Thyroid gland (tissue), 4 donors: ENCODE measurements around the gene RAB44. TPM values are rescaled to one million over a fixed set of nuclear protein-coding genes. Genes with fewer than 3 reads are reported as not detected.

ENCODE experiments used
- DNase-seq, 2 donors: peaks; one replicate each; pipeline ENCODE4 v3.0.0-alpha.2; 2019
- H3K27ac ChIP-seq, 3 donors: fragments of 200-600 bp; sonication (generic); 1 replicate in 2 of 3; 2 replicates in 1 of 3; pipeline ENCODE4 v1.5.1; 2016 to 2019; ENCODE audit warnings: mild to moderate bottlenecking in 1 of 3, moderate library complexity in 1 of 3
- H3K27me3 ChIP-seq: fragments of 200-600 bp; sonication (generic); one replicate; pipeline ENCODE4 v1.5.1; 2019
- H3K36me3 ChIP-seq, 2 donors: fragments of 200-600 bp; sonication (generic); one replicate each; pipeline ENCODE4 v1.5.1; 2016 to 2019
- H3K4me1 ChIP-seq, 2 donors: fragments of 200-600 bp; sonication (generic); one replicate each; pipeline ENCODE4 v1.5.1; 2017 to 2019
- H3K4me3 ChIP-seq, 3 donors: fragments of 200-600 bp; sonication (generic); replicated peaks in 1 of 3; 1 replicate in 2 of 3; 2 replicates in 1 of 3; pipeline ENCODE4 v1.5.1; 2016; ENCODE audit warnings: mild to moderate bottlenecking in 1 of 3
- H3K9me3 ChIP-seq: fragments of 200-600 bp; sonication (generic); one replicate; pipeline ENCODE4 v1.5.1; 2017
- CTCF ChIP-seq, 6 experiments: fragments of 200-600 bp in 3 of 6; fragments of 450-650 bp in 3 of 6; sonication (generic) in 3 of 6; IDR thresholded peaks; one replicate each; pipeline ENCODE4 v1.5.1; 2016 to 2019; ENCODE audit warnings: antibody characterized with exemption in 6 of 6, mild to moderate bottlenecking in 2 of 6, inconsistent platforms in 1 of 6, moderate library complexity in 1 of 6
- POLR2A ChIP-seq, 2 donors: fragments of 450-650 bp; IDR thresholded peaks; one replicate each; pipeline ENCODE4 v1.6.1; 2017; ENCODE audit warnings: antibody characterized with exemption in 2 of 2, mild to moderate bottlenecking in 2 of 2, moderate library complexity in 1 of 2
- WGBS, 2 donors: methylation state at CpG; one replicate each; pipeline ENCODE4 v1.1.5; 2017; 5-methylcytosine and 5-hydroxymethylcytosine counted together
- intact Hi-C: fragments of 100-400 bp; cut with DNase I; formaldehyde crosslinking; loops from one replicate; pipeline ENCODE4 v1.15.1; 2023
- total RNA-seq, 4 donors: library from RNA; depleted of rRNA; stranded (reverse); fragments of >200 nt; gene quantifications; one replicate each; pipeline ENCODE4 v1.2.3, GENCODE V29; 2016

RAB44 gene
- total RNA-seq, 4 donors from 2014 or later, result 0.11 TPM; not detected in 3

- Histone ChIP-seq H3K4me3 (no peak overlapping the region), H3K36me3 (no peaks in the 10 kb centered on the region), H3K9me3 (no peaks in the 10 kb centered on the region), H3K27ac (no peak overlapping the region), H3K27me3 (no peaks in the 10 kb centered on the region), H3K4me1 (no peaks in the 10 kb centered on the region)
- DNase-seq, result peak; percentile 88 to 91
- intact Hi-C loops, result loop anchor here (5.0 to 10.0 kb wide), 2 partner anchors 33 to 100 kb away; no protein-coding TSS in a partner anchor
- WGBS, 2 donors, result 38 to 41% methylated on average over 13 of the region's 13 CpGs
- TF ChIP-seq POLR2A (IDR thresholded peaks at IDR 0.05) (no peak), CTCF (IDR thresholded peaks at IDR 0.05) (peak; percentile 33 to 88 (median 65))
These were observed 27.1 kb downstream of the RAB44 start for GRCh38 chr6:36724514-36725390.

GRCh38 chr6:36725581-36725980 lies 28.0 kb downstream of the RAB44 start:
- H3K4me3 ChIP-seq, result no peak overlapping the region
- intact Hi-C loops, result loop anchor here (10.0 kb wide), 1 partner anchor 101 kb away; no protein-coding TSS in a partner anchor

GRCh38 chr6:36727505-36728021 lies 29.9 kb downstream of the RAB44 start:
- no peak overlapping the region for H3K4me3 ChIP-seq
- WGBS, 2 donors, result 90 to 97% methylated on average over 5 to 6 of the region's 7 CpGs
- TF ChIP-seq CTCF (IDR thresholded peaks at IDR 0.05), result no peak
- no peak for TF ChIP-seq POLR2A (IDR thresholded peaks at IDR 0.05)
- H3K27ac ChIP-seq, result no peak overlapping the region
- no peak for DNase-seq
- no peaks in the 10 kb centered on the region for H3K27me3 ChIP-seq
- H3K4me1 ChIP-seq, result no peaks in the 10 kb centered on the region
- H3K36me3 ChIP-seq, result no peaks in the 10 kb centered on the region
- intact Hi-C loops, result loop anchor here (10.0 kb wide), 1 partner anchor 103 kb away; no protein-coding TSS in a partner anchor
- H3K9me3 ChIP-seq, result no peaks in the 10 kb centered on the region

More at GRCh38 chr6:36725581-36725980, 28.0 kb downstream of the RAB44 start:
- no peaks in the 10 kb centered on the region for H3K4me1 ChIP-seq
- no peak for DNase-seq
- H3K9me3 ChIP-seq, result no peaks in the 10 kb centered on the region
- H3K36me3 ChIP-seq, result no peaks in the 10 kb centered on the region
- H3K27ac ChIP-seq, result no peak overlapping the region
- no peaks in the 10 kb centered on the region for H3K27me3 ChIP-seq
- WGBS, 2 donors, result 86 to 90% methylated on average over 7 of the region's 7 CpGs
- TF ChIP-seq CTCF (IDR thresholded peaks at IDR 0.05) (no peak), POLR2A (IDR thresholded peaks at IDR 0.05) (no peak)

GRCh38 chr6:36728289-36729160 lies 30.9 kb downstream of the RAB44 start:
- Histone ChIP-seq H3K27me3 (no peaks in the 10 kb centered on the region), H3K4me1 (no peaks in the 10 kb centered on the region), H3K36me3 (no peaks in the 10 kb centered on the region), H3K4me3 (no peak overlapping the region), H3K27ac (no peak overlapping the region), H3K9me3 (no peaks in the 10 kb centered on the region)
- WGBS, 2 donors, result 89 to 95% methylated on average over 7 to 8 of the region's 11 CpGs
- intact Hi-C loops, result loop anchor here (10.0 kb wide), 1 partner anchor 104 kb away; no protein-coding TSS in a partner anchor
- no peak for DNase-seq
- TF ChIP-seq CTCF (IDR thresholded peaks at IDR 0.05) (no peak), POLR2A (IDR thresholded peaks at IDR 0.05) (no peak)
